ENCODE data around the gene SNAP91. TPM values are rescaled to one million over a fixed set of nuclear protein-coding genes. Genes with fewer than 3 reads are reported as not detected.

SNAP91 gene
- total RNA-seq, 1 experiment from 2014 or later, result 0.70 TPM

- no peak overlapping the region for H3K4me3 Mint-ChIP-seq
- DNase-seq (ENCODE audit: low spot score), result no peak
- TF ChIP-seq EMX1 (CRISPR knock-in tag; IDR thresholded peaks at IDR 0.05), result no peak
- TF ChIP-seq FOXP1 (CRISPR knock-in tag; IDR thresholded peaks at IDR 0.05; ENCODE audit: borderline replicate concordance), result no peak
- no peak for TF ChIP-seq TP53 (CRISPR knock-in tag; IDR thresholded peaks at IDR 0.05)
- TF ChIP-seq SP1 (CRISPR knock-in tag; conservative IDR thresholded peaks at IDR 0.05), result no peak
- TF ChIP-seq NFATC4 (CRISPR knock-in tag; IDR thresholded peaks at IDR 0.05), result no peak
- TF ChIP-seq ZNF423 (CRISPR knock-in tag; IDR thresholded peaks at IDR 0.05), result no peak
- TF ChIP-seq ZNF512 (CRISPR knock-in tag; IDR thresholded peaks at IDR 0.05; ENCODE audit: borderline replicate concordance), result no peak
- H3K36me3 Mint-ChIP-seq, result no peaks in the 10 kb centered on the region
- ATAC-seq, result no peak
- H3K27me3 Mint-ChIP-seq (ENCODE audit: low read depth), result peaks cover 27% of the 10 kb centered on the region
- H3K9me3 Mint-ChIP-seq, result no peaks in the 10 kb centered on the region
- CTCF ChIA-PET, result interaction anchor here (1.7 kb wide), 1 partner anchor 88 kb away, joined by 3 read pairs; no protein-coding TSS in a partner anchor
- H3K4me1 Mint-ChIP-seq, result peaks cover 4% of the 10 kb centered on the region; the same call in 1 of the 2 replicates
- H3K27ac Mint-ChIP-seq, result no peak overlapping the region
- POLR2A ChIA-PET, result no interaction called here
Measured at GRCh38 chr6:83702749-83703148, 6.2 kb downstream of the SNAP91 start.

- H3K9me3 Mint-ChIP-seq, result no peaks in the 10 kb centered on the region
- DNase-seq (ENCODE audit: low spot score), result no peak
- ChIA-PET POLR2A (no interaction called here), CTCF (interaction anchor here (1.7 kb wide), 1 partner anchor 87 kb away, joined by 3 read pairs; no protein-coding TSS in a partner anchor)
- ATAC-seq, result no peak
- no peak overlapping the region for H3K27ac Mint-ChIP-seq
- TF ChIP-seq FOXK1 (CRISPR knock-in tag; IDR thresholded peaks at IDR 0.05), result no peak
- TF ChIP-seq FOXP1 (CRISPR knock-in tag; IDR thresholded peaks at IDR 0.05; ENCODE audit: borderline replicate concordance), result no peak
- TF ChIP-seq ZNF532 (CRISPR knock-in tag; IDR thresholded peaks at IDR 0.05; ENCODE audit: borderline replicate concordance), result no peak
- no peak for TF ChIP-seq USF2 (CRISPR knock-in tag; IDR thresholded peaks at IDR 0.05)
- no peak for TF ChIP-seq CBFB (CRISPR knock-in tag; IDR thresholded peaks at IDR 0.05; ENCODE audit: low read depth)
- TF ChIP-seq TP53 (CRISPR knock-in tag; IDR thresholded peaks at IDR 0.05), result no peak
- no peak overlapping the region for H3K4me3 Mint-ChIP-seq
- peaks cover 20% of the 10 kb centered on the region for H3K27me3 Mint-ChIP-seq (ENCODE audit: low read depth)
- H3K36me3 Mint-ChIP-seq, result no peaks in the 10 kb centered on the region
- H3K4me1 Mint-ChIP-seq, result peaks cover 4% of the 10 kb centered on the region; the same call in 1 of the 2 replicates
Measured at GRCh38 chr6:83702077-83702476, 6.8 kb downstream of the SNAP91 start.

- DNase-seq (ENCODE audit: low spot score), result no peak
- Mint-ChIP-seq H3K36me3 (no peaks in the 10 kb centered on the region), H3K4me1 (peaks cover 4% of the 10 kb centered on the region; the same call in 1 of the 2 replicates), H3K27me3 (ENCODE audit: low read depth) (no peaks in the 10 kb centered on the region), H3K4me3 (no peak overlapping the region), H3K27ac (no peak overlapping the region), H3K9me3 (no peaks in the 10 kb centered on the region)
- POLR2A ChIA-PET, result no interaction called here
- CTCF ChIA-PET, result no interaction called here
- no peak for ATAC-seq
- TF ChIP-seq ZNF121 (CRISPR knock-in tag; IDR thresholded peaks at IDR 0.05) (no peak), HMGXB4 (CRISPR knock-in tag; IDR thresholded peaks at IDR 0.05) (no peak), CBFB (CRISPR knock-in tag; IDR thresholded peaks at IDR 0.05; ENCODE audit: low read depth) (no peak), ATF1 (CRISPR knock-in tag; IDR thresholded peaks at IDR 0.05) (no peak), ATF2 (CRISPR knock-in tag; IDR thresholded peaks at IDR 0.05; ENCODE audit: borderline replicate concordance, low read depth) (no peak), FOXK1 (CRISPR knock-in tag; IDR thresholded peaks at IDR 0.05) (no peak), ZMAT4 (CRISPR knock-in tag; IDR thresholded peaks at IDR 0.05) (no peak), ELF4 (CRISPR knock-in tag; IDR thresholded peaks at IDR 0.05; ENCODE audit: low read depth) (no peak), TEAD4 (CRISPR knock-in tag; IDR thresholded peaks at IDR 0.05) (no peak)
Measured at GRCh38 chr6:83696674-83697073, 12.2 kb downstream of the SNAP91 start.
